BE2C (cell line): Measurements from ENCODE around the gene SFSWAP.

Experiments
- DNase-seq: peaks from one replicate; pipeline ENCODE4 v3.0.0-alpha.2; 2020
- H3K27me3 ChIP-seq: fragments of 250-450 bp; sonication (Bioruptor Pico); 2 replicates; pipeline ENCODE4 v1.5.1; 2020; ENCODE audit warnings: mild to moderate bottlenecking
- H3K36me3 ChIP-seq: fragments of 250-450 bp; sonication (Bioruptor Pico); 2 replicates; pipeline ENCODE4 v1.5.1; 2020; ENCODE audit warnings: mild to moderate bottlenecking
- H3K4me1 ChIP-seq: fragments of 250-450 bp; sonication (Bioruptor Pico); 2 replicates; pipeline ENCODE4 v1.5.1; 2020
- H3K4me3 ChIP-seq: 2 replicates; pipeline ENCODE4 v1.5.1; 2011; ENCODE audit warnings: low read depth, low read length
- H3K9me3 ChIP-seq: fragments of 250-450 bp; sonication (Bioruptor Pico); 2 replicates; pipeline ENCODE4 v1.5.1; 2020
- TF ChIP-seq, protein P1 (sequence below): IDR thresholded peaks from 2 replicates; pipeline ENCODE4 v1.5.1; 2012; ENCODE audit warnings: mild to moderate bottlenecking, low read depth, low read length

SFSWAP gene

GRCh38 chr12:131830914-131831571 is 120.2 kb downstream of the SFSWAP start:
- Histone ChIP-seq H3K27me3 (peaks cover 47% of the 10 kb centered on the region), H3K9me3 (no peaks in the 10 kb centered on the region), H3K36me3 (no peaks in the 10 kb centered on the region), H3K4me3 (peak overlapping the region; percentile 58), H3K4me1 (no peaks in the 10 kb centered on the region)
- peak; percentile 33 for DNase-seq
- TF ChIP-seq, protein P1, sequence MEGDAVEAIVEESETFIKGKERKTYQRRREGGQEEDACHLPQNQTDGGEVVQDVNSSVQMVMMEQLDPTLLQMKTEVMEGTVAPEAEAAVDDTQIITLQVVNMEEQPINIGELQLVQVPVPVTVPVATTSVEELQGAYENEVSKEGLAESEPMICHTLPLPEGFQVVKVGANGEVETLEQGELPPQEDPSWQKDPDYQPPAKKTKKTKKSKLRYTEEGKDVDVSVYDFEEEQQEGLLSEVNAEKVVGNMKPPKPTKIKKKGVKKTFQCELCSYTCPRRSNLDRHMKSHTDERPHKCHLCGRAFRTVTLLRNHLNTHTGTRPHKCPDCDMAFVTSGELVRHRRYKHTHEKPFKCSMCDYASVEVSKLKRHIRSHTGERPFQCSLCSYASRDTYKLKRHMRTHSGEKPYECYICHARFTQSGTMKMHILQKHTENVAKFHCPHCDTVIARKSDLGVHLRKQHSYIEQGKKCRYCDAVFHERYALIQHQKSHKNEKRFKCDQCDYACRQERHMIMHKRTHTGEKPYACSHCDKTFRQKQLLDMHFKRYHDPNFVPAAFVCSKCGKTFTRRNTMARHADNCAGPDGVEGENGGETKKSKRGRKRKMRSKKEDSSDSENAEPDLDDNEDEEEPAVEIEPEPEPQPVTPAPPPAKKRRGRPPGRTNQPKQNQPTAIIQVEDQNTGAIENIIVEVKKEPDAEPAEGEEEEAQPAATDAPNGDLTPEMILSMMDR = no peak

- Histone ChIP-seq H3K4me3 (peak overlapping the region; percentile 58), H3K9me3 (no peaks in the 10 kb centered on the region), H3K36me3 (no peaks in the 10 kb centered on the region), H3K4me1 (no peaks in the 10 kb centered on the region), H3K27me3 (peaks cover 47% of the 10 kb centered on the region)
- TF ChIP-seq, protein P1 = no peak
- no peak for DNase-seq
Observed at GRCh38 chr12:131831635-131832041, 120.7 kb downstream of the SFSWAP start.

GRCh38 chr12:131832321-131833231 is 121.7 kb downstream of the SFSWAP start:
- H3K4me3 ChIP-seq = peak overlapping the region; percentile 38
- DNase-seq = peak; percentile 68
- no peaks in the 10 kb centered on the region for H3K9me3 ChIP-seq
- TF ChIP-seq, protein P1 = no peak
- H3K27me3 ChIP-seq = peaks cover 47% of the 10 kb centered on the region
- H3K4me1 ChIP-seq = no peaks in the 10 kb centered on the region
- no peaks in the 10 kb centered on the region for H3K36me3 ChIP-seq

GRCh38 chr12:131833288-131833895 is 122.5 kb downstream of the SFSWAP start:
- TF ChIP-seq, protein P1 = no peak
- Histone ChIP-seq H3K9me3 (no peaks in the 10 kb centered on the region), H3K4me3 (no peak overlapping the region), H3K36me3 (no peaks in the 10 kb centered on the region), H3K27me3 (peaks cover 43% of the 10 kb centered on the region), H3K4me1 (no peaks in the 10 kb centered on the region)
- DNase-seq = no peak

DNA sequence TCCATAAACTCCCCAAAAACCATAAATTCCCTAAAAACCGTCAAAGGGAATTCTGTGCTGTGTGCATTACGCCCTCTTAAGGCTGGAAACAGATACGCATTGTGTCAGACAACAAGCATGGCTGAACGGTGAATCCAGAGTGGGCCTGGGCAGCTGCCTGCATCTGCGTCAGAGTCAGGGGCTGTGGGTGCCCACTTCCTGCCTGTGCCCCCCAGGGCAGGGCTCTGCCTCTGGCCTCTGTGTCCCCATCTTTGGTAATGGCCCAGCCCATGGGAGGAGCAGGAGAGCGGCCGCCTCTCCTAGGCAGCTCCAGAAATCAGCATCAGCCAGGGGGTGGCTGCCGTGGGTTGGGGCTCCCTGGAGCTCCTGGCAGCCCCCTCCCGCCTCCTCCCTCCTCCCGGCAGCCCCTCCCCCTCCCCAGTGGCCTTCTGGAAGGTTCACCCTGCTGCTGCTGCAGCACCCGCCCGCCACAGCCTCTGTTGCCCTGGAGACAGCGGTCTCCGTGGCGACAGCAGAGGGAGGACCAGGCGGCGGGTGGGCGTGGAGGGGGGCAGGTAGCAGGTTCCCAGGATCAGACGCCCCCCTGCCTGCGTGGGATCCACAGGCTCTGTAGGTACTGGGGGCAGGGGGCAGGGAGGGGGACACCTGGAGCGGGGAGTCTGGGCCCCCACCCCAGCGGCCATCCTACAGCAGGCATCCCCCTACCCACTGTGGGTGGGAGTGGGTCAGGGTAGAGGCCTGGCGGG is 123.2 kb downstream of the SFSWAP start:
- peak; percentile 50 for DNase-seq
- Histone ChIP-seq H3K36me3 (no peaks in the 10 kb centered on the region), H3K27me3 (peaks cover 36% of the 10 kb centered on the region), H3K4me1 (no peaks in the 10 kb centered on the region), H3K9me3 (no peaks in the 10 kb centered on the region), H3K4me3 (no peak overlapping the region)
- TF ChIP-seq, protein P1 = peak; percentile 73
